Endometrial microvascular endothelial cells (primary cell): ENCODE results near the gene CPEB3. TPM values are rescaled to one million over a fixed set of nuclear protein-coding genes. Genes with fewer than 3 reads are reported as not detected.

Source experiments
- in situ Hi-C: cut with HindIII; loops from 2 replicates; pipeline ENCODE4 v1.10.0; 2017; ENCODE audit warnings: low sequenced_read_pairs, low pct_unique_long_range_greater_than_20kb; ENCODE audit errors: inconsistent ontology term
- total RNA-seq: library from RNA; depleted of rRNA; stranded (reverse); fragments of >200 nt; gene quantifications from one replicate; pipeline ENCODE4 v1.2.3, GENCODE V29; 2015; ENCODE audit errors: inconsistent ontology term

The CPEB3 gene
- total RNA-seq, 1 donor from 2014 or later: 0.37 TPM

- in situ Hi-C loops: no loop called here
Observed at GRCh38 chr10:92011560-92012214, 279.2 kb downstream of the CPEB3 start.

DNA sequence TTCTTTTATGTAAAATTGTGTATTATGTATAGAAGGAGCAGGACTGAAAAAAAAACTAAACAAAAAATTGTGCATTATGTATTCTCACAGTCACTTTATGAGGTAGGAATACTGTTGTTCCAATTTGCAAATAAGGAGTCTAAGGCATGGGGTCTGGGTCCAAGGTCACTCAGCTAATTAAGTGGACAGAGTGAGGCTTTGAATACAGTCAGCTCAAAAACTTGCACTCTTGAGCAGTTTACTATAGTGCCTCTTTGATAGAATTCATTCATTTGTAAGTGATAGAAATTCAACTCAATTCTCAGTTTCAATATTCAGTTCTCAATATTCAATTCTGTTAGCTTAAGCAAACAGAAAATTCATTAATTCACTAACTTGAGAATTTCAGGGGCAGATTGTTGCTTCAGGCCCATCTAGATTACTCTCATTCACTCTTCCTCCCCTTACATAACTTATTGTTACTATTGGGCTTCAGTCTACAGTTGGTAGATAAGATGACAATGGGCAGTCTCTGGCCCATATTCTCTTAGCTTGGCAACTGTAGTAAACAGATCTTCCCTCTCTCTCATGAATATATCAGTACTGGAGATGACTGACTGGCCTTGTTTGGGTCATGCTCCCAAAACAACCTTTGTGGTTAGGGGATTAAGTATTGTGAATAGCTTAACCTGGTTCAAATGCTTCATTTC lies 280.7 kb downstream of the CPEB3 start:
- in situ Hi-C loops: no loop called here

GRCh38 chr10:92009445-92009844 lies 281.4 kb downstream of the CPEB3 start:
- in situ Hi-C loops: no loop called here

- in situ Hi-C loops: no loop called here
Observed at GRCh38 chr10:92005978-92006377, 284.9 kb downstream of the CPEB3 start.

GRCh38 chr10:92003258-92003657 lies 287.6 kb downstream of the CPEB3 start:
- in situ Hi-C loops: no loop called here

DNA sequence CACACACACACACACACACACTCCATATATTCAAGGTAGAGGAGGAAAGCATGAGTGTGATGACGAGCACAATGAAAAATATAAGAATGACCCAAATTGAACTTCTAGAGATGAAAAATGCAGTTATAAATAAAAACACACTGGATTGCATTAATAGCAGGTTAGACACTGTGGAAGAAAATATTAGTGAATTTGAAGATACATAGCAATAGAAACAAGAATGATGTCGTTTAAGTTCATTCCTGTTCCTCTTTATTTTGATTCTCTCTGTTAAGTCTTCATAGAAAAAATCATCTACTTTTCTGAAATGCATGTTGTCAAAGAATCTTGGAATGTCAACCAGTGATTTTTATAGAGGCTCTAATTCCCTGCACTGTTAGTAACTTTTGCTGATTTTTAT lies 288.9 kb downstream of the CPEB3 start:
- in situ Hi-C loops: no loop called here

- in situ Hi-C loops: no loop called here
Observed at GRCh38 chr10:92001581-92001980, 289.3 kb downstream of the CPEB3 start.

Other genes starting within 250 kb of the CPEB3 start
- gene MARCHF5, start 89 bp upstream of the CPEB3 start, total RNA-seq: 10.1 TPM